ENCODE data around the gene PRCC.

- TF ChIP-seq CTCF (optimal IDR thresholded peaks at IDR 0.05 in 1 of 3, IDR thresholded peaks at IDR 0.05 in 1 of 3, conservative IDR thresholded peaks at IDR 0.05 in 1 of 3; ENCODE audit: extremely low read depth in 1 of 3, insufficient read depth in 2 of 3, low read length in 3 of 3) (no peak), EZH2 (IDR thresholded peaks at IDR 0.05; ENCODE audit: low read length) (no peak)
Measured at GRCh38 chr1:156789621-156790318, 22.4 kb downstream of the PRCC start.

Measured in keratinocyte (primary cell).